ENCODE data around the gene TIAM1. TPM values are rescaled to one million over a fixed set of nuclear protein-coding genes. Genes with fewer than 3 reads are reported as not detected.

TIAM1 gene
- total and polyA plus RNA-seq, 2 experiments from 2014 or later: 9.2 to 9.6 TPM

GRCh38 chr21:31225713-31226112, 118.3 kb downstream of the TIAM1 start:
- Histone ChIP-seq H3K9me3 (ENCODE audit: low read depth) (no peaks in the 10 kb centered on the region), H3K4me1 (ENCODE audit: low read depth) (no peaks in the 10 kb centered on the region), H3K4me3 (no peak overlapping the region), H3K27ac (no peak overlapping the region), H3K36me3 (no peaks in the 10 kb centered on the region), H3K27me3 (no peaks in the 10 kb centered on the region)
- no peak for DNase-seq (ENCODE audit: low read depth in 1 of 2, low spot score in 1 of 2)
- TF ChIP-seq, protein P1, sequence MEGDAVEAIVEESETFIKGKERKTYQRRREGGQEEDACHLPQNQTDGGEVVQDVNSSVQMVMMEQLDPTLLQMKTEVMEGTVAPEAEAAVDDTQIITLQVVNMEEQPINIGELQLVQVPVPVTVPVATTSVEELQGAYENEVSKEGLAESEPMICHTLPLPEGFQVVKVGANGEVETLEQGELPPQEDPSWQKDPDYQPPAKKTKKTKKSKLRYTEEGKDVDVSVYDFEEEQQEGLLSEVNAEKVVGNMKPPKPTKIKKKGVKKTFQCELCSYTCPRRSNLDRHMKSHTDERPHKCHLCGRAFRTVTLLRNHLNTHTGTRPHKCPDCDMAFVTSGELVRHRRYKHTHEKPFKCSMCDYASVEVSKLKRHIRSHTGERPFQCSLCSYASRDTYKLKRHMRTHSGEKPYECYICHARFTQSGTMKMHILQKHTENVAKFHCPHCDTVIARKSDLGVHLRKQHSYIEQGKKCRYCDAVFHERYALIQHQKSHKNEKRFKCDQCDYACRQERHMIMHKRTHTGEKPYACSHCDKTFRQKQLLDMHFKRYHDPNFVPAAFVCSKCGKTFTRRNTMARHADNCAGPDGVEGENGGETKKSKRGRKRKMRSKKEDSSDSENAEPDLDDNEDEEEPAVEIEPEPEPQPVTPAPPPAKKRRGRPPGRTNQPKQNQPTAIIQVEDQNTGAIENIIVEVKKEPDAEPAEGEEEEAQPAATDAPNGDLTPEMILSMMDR (IDR thresholded peaks at IDR 0.05; ENCODE audit: low read depth, low read length): no peak

GRCh38 chr21:31222142-31222541, 121.9 kb downstream of the TIAM1 start:
- H3K36me3 ChIP-seq: no peaks in the 10 kb centered on the region
- TF ChIP-seq, protein P1 (IDR thresholded peaks at IDR 0.05; ENCODE audit: low read depth, low read length): no peak
- H3K27me3 ChIP-seq: no peaks in the 10 kb centered on the region
- H3K4me1 ChIP-seq (ENCODE audit: low read depth): no peaks in the 10 kb centered on the region
- no peak overlapping the region for H3K27ac ChIP-seq
- H3K4me3 ChIP-seq: no peak overlapping the region
- H3K9me3 ChIP-seq (ENCODE audit: low read depth): no peaks in the 10 kb centered on the region
- peak in 1 of 2 donors; percentile 67 for DNase-seq (ENCODE audit: low read depth in 1 of 2, low spot score in 1 of 2)

DNA sequence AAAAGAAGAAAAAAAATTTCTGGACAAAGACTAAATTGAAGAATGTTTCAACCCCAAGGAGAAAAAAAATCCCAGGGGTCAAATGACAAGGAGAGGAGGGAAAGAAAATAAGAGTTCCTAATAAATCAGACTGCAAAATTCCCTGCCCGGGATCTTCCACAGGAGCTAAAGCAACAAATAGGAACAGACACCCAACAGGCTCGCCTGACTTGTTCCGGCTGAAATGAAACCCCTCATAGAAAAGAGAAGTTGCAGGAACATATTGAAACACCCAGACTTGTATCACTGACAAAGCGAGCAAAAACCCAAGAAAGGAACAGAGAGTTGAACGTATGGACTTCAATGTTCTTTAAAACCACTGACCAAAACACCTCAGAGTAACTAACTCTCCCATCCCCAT, 123.0 kb downstream of the TIAM1 start:
- H3K4me3 ChIP-seq: no peak overlapping the region
- no peak for DNase-seq (ENCODE audit: low read depth in 1 of 2, low spot score in 1 of 2)
- H3K9me3 ChIP-seq (ENCODE audit: low read depth): no peaks in the 10 kb centered on the region
- H3K36me3 ChIP-seq: no peaks in the 10 kb centered on the region
- no peaks in the 10 kb centered on the region for H3K27me3 ChIP-seq
- TF ChIP-seq, protein P1 (IDR thresholded peaks at IDR 0.05; ENCODE audit: low read depth, low read length): no peak
- no peak overlapping the region for H3K27ac ChIP-seq
- no peaks in the 10 kb centered on the region for H3K4me1 ChIP-seq (ENCODE audit: low read depth)

- Histone ChIP-seq H3K27me3 (no peaks in the 10 kb centered on the region), H3K9me3 (ENCODE audit: low read depth) (no peaks in the 10 kb centered on the region), H3K27ac (no peak overlapping the region), H3K4me1 (ENCODE audit: low read depth) (no peaks in the 10 kb centered on the region), H3K36me3 (no peaks in the 10 kb centered on the region), H3K4me3 (no peak overlapping the region)
- DNase-seq (ENCODE audit: low read depth in 1 of 2, low spot score in 1 of 2): peak in 1 of 2 donors; percentile 52
- TF ChIP-seq, protein P1 (IDR thresholded peaks at IDR 0.05; ENCODE audit: low read depth, low read length): no peak
Observed at GRCh38 chr21:31220575-31220974, 123.5 kb downstream of the TIAM1 start.

- H3K4me1 ChIP-seq (ENCODE audit: low read depth): no peaks in the 10 kb centered on the region
- no peaks in the 10 kb centered on the region for H3K27me3 ChIP-seq
- TF ChIP-seq, protein P1 (IDR thresholded peaks at IDR 0.05; ENCODE audit: low read depth, low read length): no peak
- peak in 1 of 2 donors; percentile 47 for DNase-seq (ENCODE audit: low read depth in 1 of 2, low spot score in 1 of 2)
- H3K36me3 ChIP-seq: no peaks in the 10 kb centered on the region
- no peaks in the 10 kb centered on the region for H3K9me3 ChIP-seq (ENCODE audit: low read depth)
- no peak overlapping the region for H3K4me3 ChIP-seq
- H3K27ac ChIP-seq: no peak overlapping the region
Observed at GRCh38 chr21:31218830-31219608, 125.0 kb downstream of the TIAM1 start.

All from cardiac muscle cell (in vitro differentiated cells and primary cell).